ENCODE data around the gene KLHL29. TPM values are rescaled to one million over a fixed set of nuclear protein-coding genes. Genes with fewer than 3 reads are reported as not detected.

The KLHL29 gene
- total RNA-seq, 1 experiment from 2014 or later, result 2.4 TPM

- TF ChIP-seq CTCF (conservative IDR thresholded peaks at IDR 0.05), result no peak
Measured at GRCh38 chr2:23551875-23552274, 166.9 kb downstream of the KLHL29 start.

More at GRCh38 chr2:23551875-23552274, 166.9 kb downstream of the KLHL29 start:
- no peak overlapping the region for H3T11ph ChIP-seq (ENCODE audit: low read length)
- no peaks in the 10 kb centered on the region for H3K23me2 ChIP-seq (ENCODE audit: insufficient read length, low read depth, low read length, poor library complexity, severe bottlenecking)
- H2BK12ac ChIP-seq (ENCODE audit: insufficient read length, low read depth, low read length), result no peak overlapping the region
- H4K91ac ChIP-seq (ENCODE audit: insufficient read length, low read depth, low read length), result no peak overlapping the region
- H3K9ac ChIP-seq (ENCODE audit: extremely low read depth, insufficient read length, low read length), result no peak overlapping the region
- H3K27me3 Mint-ChIP-seq (ENCODE audit: low read depth), result no peaks in the 10 kb centered on the region; the same call in none of the 2 replicates
- no peaks in the 10 kb centered on the region for H4K20me1 ChIP-seq (ENCODE audit: control insufficient read depth, insufficient read depth, insufficient read length)
- no peaks in the 10 kb centered on the region for H3K36me3 Mint-ChIP-seq (ENCODE audit: insufficient read depth in 1 of 3, low read depth in 3 of 3)
- no peak overlapping the region for H2BK5ac ChIP-seq (ENCODE audit: insufficient read length, low read length)
- H3K27ac Mint-ChIP-seq, result no peak overlapping the region
- no peaks in the 10 kb centered on the region for H3K79me1 ChIP-seq (ENCODE audit: insufficient read depth, low read depth, low read length, poor library complexity, severe bottlenecking)
- H3K18ac ChIP-seq (ENCODE audit: insufficient read length, low read depth, low read length), result no peak overlapping the region
- H3K4me2 ChIP-seq (ENCODE audit: insufficient read depth, insufficient read length, low read length), result no peak overlapping the region
- H3K4ac ChIP-seq (ENCODE audit: low read depth, low read length), result no peak overlapping the region
- no peak overlapping the region for H3K23ac ChIP-seq (ENCODE audit: insufficient read length, low read depth, low read length)
- H3K56ac ChIP-seq (ENCODE audit: insufficient read length, low read depth, low read length), result no peak overlapping the region
- H3K9me3 ChIP-seq (ENCODE audit: control insufficient read depth, low read depth, low read length), result no peaks in the 10 kb centered on the region
- H3K27ac ChIP-seq (ENCODE audit: insufficient read length, low read depth, low read length), result no peak overlapping the region
- H3K4me3 Mint-ChIP-seq, result no peak overlapping the region
- H2BK120ac ChIP-seq (ENCODE audit: low read depth, low read length, poor library complexity, severe bottlenecking), result no peak overlapping the region
- H2AK5ac ChIP-seq (ENCODE audit: insufficient read length, low read length), result no peak overlapping the region
- H4K8ac ChIP-seq (replicated peaks; ENCODE audit: insufficient read length, low read depth, low read length), result no peak overlapping the region
- no peaks in the 10 kb centered on the region for H3K4me1 ChIP-seq (ENCODE audit: insufficient read depth, low read length)
- peaks cover 10 to 18% of the 10 kb centered on the region in 2 experiments for H3K4me1 Mint-ChIP-seq
- no peak overlapping the region for H2BK15ac ChIP-seq (ENCODE audit: low read depth, low read length)
- no peak for DNase-seq
- no peak overlapping the region for H2BK20ac ChIP-seq (ENCODE audit: low read depth, low read length, poor library complexity, severe bottlenecking)
- no peak overlapping the region for H3K14ac ChIP-seq (ENCODE audit: insufficient read depth, low read length)
- H3K9me3 Mint-ChIP-seq, result no peaks in the 10 kb centered on the region
- no CpG with 5 or more reads among the region's 5 CpGs for WGBS (ENCODE audit: extremely low coverage, insufficient read length, low lambda C conversion rate)
- no peak overlapping the region for H2AFZ ChIP-seq (ENCODE audit: low read length)
- no peaks in the 10 kb centered on the region for H3K27me3 ChIP-seq (ENCODE audit: insufficient read depth, low read length)
- H4K5ac ChIP-seq (ENCODE audit: insufficient read length, low read depth, low read length), result no peak overlapping the region
- no peaks in the 10 kb centered on the region for H3K79me2 ChIP-seq (ENCODE audit: insufficient read depth, low read length)
